ENCODE results near the gene WBP2NL. TPM values are rescaled to one million over a fixed set of nuclear protein-coding genes. Genes with fewer than 3 reads are reported as not detected.
"Not testable (repeated sequence)": the region's sequence is repeated elsewhere in the genome, so short reads cannot be mapped to it uniquely, and the experiment has no call there.

Gene WBP2NL
- total RNA-seq, result 1.6 TPM

DNA sequence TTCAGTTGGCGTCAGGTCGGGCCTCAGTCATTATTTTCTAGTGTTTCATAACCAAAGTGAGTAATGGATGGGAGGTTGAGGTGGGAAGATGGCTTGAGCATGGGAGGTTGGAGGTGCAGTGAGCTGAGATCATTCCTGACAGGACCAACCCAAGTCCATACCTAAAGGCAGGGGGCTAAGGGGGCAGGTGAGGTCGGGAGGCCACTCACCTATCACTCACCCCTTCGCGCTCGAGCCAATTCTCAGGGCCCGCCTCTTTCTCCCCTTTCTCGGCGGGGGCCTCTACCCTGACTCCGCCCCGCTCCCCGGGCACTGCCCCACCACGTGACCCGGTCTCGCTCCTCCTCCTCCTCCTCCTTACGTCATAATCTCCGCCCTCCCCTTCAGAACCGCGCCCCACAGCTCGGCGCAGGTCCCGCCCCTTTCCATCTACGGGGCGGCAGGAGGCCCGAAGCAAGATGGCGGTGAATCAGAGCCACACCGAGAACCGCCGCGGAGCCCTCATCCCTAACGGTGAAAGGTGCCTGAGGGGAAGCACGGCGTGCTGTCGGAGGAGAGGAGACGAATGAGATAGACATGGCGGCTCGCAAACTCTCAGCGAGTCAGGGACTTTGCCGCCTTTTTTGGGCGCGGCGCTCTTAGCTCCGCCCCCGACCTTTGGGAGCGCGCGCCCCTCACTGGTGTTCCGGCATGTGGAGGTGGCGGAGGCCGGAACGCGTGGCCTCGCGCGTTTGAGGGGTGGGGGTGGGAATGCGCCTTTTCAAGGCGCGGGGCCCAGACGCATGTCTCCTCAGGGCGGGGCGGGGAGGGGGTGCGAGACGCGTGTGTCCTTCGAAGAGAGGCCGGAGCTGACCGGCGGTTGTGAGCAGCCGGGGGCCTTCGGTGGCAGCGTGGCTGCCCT is at the start of gene WBP2NL:
WBP2NL (plus strand) TSS at position 428 of the 901 bp plus-strand sequence; CDS start at position 459, 31 bp downstream.
- DNase-seq (ENCODE audit: low read depth in 2 of 3, low spot score in 2 of 3), result peak; percentile 83 to 89 (median 88)

- DNase-seq (ENCODE audit: low read depth in 2 of 3, low spot score in 2 of 3), result not testable (repeated sequence)
Observed at GRCh38 chr22:41948928-41949296, 49.7 kb upstream of the WBP2NL start.

DNA sequence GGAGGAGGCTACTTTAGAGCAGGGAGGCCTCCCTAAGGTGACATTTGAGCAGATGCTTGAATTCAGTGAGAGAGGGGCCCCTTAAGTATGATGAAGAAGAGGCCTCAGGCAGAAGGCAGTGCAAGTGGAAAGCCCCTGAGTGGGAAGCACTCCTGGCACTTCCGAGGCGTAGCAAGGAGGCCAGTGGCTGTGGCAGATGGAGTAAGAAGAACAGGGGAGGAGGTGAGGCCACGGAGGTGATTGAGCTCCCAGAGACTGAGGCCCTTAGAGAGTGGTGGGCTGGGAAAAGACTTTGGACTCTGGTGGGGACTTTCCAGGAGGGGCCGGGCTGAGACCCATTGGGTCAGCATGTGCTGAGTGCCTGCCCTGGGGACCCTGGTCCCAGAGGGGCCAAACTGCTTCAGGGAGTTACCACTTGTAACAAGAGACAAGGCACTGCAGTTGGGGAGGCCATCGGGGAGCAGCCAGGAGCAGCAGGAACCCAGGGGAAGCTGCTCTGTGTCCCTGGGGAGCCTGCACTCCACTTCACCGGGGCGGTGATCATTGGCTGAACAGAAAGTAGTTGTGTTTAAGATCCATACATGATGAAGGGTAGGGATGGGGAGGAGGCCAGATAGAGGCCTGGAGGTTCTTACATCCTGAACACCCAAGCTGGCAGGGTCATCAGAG is 49.2 kb upstream of the WBP2NL start:
- no peak for DNase-seq (ENCODE audit: low read depth in 2 of 3, low spot score in 2 of 3)

GRCh38 chr22:41951898-41952474 is 46.6 kb upstream of the WBP2NL start, which contains the start of gene SMIM45:
TSS of gene SMIM45 (plus strand) at chr22:41952150.
- no peak for DNase-seq (ENCODE audit: low read depth in 2 of 3, low spot score in 2 of 3)

DNA sequence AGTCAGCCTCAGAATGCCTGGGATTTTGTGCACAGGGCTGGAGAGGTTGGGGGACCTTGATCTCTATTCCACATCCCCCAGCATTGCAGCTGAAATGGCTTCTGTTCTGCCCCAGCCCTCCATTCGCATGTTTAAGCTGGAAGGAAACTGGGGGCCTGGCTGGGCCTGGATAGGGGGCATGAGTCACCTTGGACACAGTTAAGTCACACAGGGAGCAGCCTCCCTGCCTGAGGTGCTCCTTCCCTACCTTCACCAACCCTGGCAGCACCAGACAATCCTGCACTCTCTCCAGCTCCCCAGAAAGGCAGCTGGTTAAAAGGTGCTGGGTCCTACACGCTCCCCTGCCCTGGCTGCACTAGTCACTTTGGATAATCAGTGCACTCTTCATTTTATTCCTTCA is 45.9 kb upstream of the WBP2NL start:
- DNase-seq (ENCODE audit: low read depth in 2 of 3, low spot score in 2 of 3), result no peak

DNA sequence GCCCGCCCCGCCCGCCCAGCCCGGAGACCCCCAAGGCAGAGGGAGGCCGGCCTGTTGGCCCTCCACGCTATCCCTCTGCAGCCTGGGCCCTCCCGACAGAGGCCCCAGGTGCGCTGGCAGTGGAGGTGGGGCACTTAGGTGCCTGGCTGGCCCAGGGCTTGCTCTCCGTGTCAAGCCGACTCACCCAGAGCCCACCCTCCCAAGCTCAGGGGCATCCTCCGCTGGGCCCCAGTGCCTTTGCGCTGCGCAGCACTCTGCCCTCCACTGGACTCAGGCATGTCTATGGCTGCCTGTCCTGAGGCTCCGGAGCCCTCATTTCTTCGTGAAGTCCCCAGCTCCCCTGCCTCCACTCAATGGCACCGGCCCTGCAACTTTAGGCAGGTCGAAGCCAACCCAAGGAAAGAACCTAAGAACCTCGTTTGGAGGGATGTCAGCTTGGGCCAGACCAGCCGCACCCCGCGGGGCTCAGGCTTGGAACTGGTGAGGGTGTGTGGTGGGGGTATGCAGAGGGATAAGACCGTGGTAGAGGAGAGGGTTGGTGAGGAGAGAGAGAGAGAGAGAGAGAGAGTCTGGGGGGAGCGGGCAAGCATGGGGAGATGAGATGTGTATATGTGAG is 40.5 kb upstream of the WBP2NL start:
- DNase-seq (ENCODE audit: low read depth in 2 of 3, low spot score in 2 of 3), result no peak

- no peak for DNase-seq (ENCODE audit: low read depth in 2 of 3, low spot score in 2 of 3)
Observed at GRCh38 chr22:41963453-41964111, 35.0 kb upstream of the WBP2NL start.

- DNase-seq (ENCODE audit: low read depth in 2 of 3, low spot score in 2 of 3), result no peak
Observed at GRCh38 chr22:41964112-41964491, 34.5 kb upstream of the WBP2NL start.

- DNase-seq (ENCODE audit: low read depth in 2 of 3, low spot score in 2 of 3), result no peak
Observed at GRCh38 chr22:41966225-41966606, 32.4 kb upstream of the WBP2NL start.

DNA sequence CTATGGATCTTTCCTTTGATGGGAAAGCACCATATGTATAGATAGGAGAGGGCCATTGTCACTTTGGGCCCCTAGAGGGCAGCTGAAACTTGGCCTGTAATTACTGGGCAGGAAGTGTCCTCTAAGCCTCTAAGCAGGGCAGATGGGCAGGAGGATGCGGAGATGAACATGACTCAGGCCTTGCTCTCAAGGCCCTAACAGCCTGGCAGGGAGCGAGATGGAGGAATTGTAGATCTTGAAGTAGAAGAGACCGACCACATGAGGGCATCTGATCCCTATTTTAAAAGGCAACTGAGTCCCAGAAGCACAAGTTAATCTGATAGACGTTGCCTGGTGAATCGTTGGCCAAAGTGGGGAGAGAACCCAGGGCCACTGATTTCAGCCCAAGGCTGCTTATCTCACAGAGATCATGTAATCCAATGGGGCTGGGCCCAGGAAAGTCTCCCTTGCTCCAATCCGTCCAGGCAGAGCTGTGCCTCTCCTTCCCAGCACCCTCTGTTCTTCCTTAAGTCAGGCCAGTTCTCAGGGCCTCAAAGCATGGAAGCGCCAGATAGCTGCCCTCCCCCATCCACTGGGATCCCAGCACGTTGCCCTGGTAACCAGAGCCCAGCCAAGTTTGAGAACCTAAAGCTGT is 31.9 kb upstream of the WBP2NL start:
- DNase-seq (ENCODE audit: low read depth in 2 of 3, low spot score in 2 of 3), result peak in 2 of 3 donors; percentile 74 to 75

DNA sequence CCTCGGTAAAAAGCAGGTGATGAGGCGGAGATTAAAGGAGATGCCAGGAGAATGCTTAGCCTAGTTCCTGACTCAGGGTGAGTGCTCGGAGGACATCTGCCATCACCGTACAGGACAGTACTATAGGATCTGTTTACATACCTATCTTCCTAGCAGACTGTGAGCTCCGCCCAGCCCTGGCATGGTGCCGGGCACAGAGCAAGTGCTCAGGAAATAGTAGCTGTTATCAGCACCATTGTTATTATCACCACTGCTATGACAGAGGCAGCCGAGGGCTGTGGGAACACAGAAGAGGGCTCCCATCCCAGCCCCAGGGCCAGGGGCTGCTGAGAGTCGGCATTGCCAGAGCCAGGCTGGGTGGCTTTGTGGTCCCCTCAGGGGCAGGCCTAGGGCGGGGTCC is 30.0 kb upstream of the WBP2NL start:
- DNase-seq (ENCODE audit: low read depth in 2 of 3, low spot score in 2 of 3), result peak in 1 of 3 donors; percentile 24

DNA sequence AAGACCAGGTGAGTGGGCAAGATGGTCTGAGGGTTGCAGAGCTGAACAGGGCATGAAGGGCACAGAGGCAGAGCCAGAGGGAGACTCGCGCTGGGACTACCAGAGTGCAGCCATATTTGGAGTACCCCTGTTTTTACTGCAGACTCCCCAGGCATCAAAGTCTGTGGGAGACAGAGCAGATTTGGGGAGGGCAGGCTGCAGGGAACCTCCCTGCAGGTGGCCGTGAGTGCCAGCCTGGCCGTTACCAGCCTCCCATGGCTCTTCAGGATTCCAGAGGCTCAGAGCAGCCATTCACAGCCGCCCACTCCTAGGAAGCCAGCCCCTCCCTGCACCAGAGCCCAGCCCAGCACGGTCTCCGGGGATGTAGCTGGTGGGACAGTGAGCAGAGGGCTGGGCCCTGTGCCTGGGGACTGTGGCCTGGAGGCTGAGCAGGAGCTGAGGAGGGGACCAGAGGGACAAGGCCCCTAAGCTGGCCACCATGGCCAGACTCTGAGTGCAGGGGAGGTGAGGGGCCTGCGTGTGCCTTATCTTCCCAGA is 29.4 kb upstream of the WBP2NL start, which contains the start of gene SEPTIN3:
SEPTIN3 (plus strand) TSS at position 334 of the 537 bp plus-strand sequence. CDS start 2,050 bp downstream, outside the sequence.
- DNase-seq (ENCODE audit: low read depth in 2 of 3, low spot score in 2 of 3), result no peak

DNA sequence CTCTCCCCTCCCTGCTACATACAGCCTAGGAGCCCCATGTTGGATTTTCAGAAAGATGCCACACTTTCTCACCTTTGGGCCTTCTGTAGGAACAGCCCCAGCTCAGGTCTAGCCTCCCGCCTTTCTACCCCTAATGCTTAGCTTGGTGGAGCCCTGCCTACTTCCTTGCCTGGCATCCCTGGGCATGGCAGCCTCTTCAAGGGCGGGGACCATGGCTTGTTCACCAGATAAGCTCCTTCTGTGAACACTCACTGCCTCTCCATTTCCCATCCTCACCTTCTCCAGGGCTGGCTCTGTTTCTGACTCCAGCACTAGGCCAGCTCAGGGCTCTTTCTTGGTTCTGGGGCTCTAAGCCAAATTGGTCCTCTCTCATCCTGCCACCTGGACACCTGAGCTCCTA is 28.0 kb upstream of the WBP2NL start:
- DNase-seq (ENCODE audit: low read depth in 2 of 3, low spot score in 2 of 3), result no peak

GRCh38 chr22:41971431-41971830 is 27.2 kb upstream of the WBP2NL start:
- DNase-seq (ENCODE audit: low read depth in 2 of 3, low spot score in 2 of 3), result no peak

DNA sequence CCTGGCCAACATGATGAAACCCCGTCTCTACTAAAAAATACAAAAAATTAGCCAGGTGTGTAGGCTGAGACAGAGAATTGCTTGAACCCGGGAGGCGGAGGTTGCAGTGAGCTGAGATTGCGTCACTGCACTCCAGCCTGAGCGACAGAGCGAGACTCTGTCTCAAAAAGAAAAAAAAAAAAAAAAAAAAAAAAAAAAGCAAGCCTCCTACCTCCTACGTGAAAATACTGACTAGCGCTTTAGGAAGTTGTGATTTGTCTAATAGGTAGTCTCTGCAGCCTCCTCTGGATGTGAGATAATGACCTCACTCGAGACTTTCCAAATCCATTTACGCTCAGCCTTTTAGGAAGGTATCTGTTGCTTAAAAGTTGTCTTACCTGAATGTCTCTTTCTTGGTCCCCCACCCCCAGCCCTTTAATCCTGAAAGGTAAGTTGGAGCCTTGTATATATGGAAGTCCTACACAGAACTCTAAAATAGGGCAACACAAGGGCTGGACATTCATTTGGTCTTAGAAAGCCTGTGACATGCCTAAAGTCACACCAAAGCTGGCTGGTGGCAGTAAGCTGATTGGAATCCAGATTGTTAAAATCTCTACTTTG is 23.8 kb upstream of the WBP2NL start:
- no peak for DNase-seq (ENCODE audit: low read depth in 2 of 3, low spot score in 2 of 3)

- no peak for DNase-seq (ENCODE audit: low read depth in 2 of 3, low spot score in 2 of 3)
Observed at GRCh38 chr22:41975299-41976069, 23.1 kb upstream of the WBP2NL start.

DNA sequence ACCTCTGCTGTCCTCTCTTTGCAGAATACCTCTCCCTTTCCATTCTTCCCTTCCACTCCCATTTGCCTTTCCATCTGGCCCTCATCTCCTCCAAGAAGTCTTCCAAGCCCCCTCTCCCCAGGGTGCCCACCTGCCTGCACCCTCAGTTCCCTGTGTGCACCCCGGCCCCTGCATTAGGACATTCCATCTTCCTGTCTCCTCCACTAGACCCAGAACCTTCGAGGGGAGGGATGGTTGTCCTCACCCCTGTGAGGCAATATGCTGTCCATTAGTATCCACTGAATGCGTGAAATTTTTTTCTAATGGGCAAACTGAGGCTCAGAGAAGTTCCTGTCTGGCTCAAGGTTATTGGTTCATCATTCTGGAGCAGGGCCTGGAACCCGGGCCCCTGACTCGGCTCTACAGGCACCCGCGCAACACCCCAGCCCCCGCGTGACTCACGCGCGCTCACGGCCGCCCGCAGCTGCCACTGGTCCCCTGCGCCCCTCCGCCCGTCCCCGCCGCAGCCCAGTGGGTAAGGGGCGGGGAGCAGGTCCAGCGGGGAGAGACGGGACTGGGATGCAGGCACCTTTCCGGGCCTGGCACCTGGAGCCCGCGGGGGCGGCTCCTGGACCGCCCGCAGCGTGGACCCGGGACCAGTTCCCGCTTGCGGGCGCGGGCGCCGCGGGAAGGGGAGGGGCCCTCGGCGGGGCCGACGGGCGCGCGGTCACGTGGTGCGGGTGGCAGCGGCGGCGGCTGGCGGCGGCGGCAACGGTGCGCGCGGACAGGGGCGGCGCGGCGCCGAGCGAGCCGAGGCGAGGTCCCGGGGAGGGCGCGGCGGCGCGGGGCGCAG is 22.3 kb upstream of the WBP2NL start:
- DNase-seq (ENCODE audit: low read depth in 2 of 3, low spot score in 2 of 3), result peak in 2 of 3 donors; percentile 37 to 56

All from hematopoietic multipotent progenitor cell (in vitro differentiated cells).